DOHH2 (cell line): Measurements from ENCODE around the gene EMP1.

Source experiments
- H3F3A ChIP-seq: fragments of 200-600 bp; sonication (generic), shearing (Covaris generic); 2 replicates; pipeline ENCODE4 v1.6.0; 2016; ENCODE audit warnings: antibody characterized with exemption, mild to moderate bottlenecking; ENCODE audit not compliant: control insufficient read depth, insufficient read depth
- H3K27ac ChIP-seq: fragments of 200-600 bp; sonication (generic); 2 replicates; pipeline ENCODE4 v1.5.1; 2014; ENCODE audit warnings: low read depth, mild to moderate bottlenecking, low read length, moderate library complexity
- H3K27me3 ChIP-seq: fragments of 200-600 bp; sonication (generic); 2 replicates; pipeline ENCODE4 v1.6.1; 2014; ENCODE audit warnings: mild to moderate bottlenecking, low read length, mixed read lengths; ENCODE audit not compliant: control insufficient read depth
- H3K36me3 ChIP-seq: fragments of 200-600 bp; sonication (generic); 2 replicates; pipeline ENCODE4 v1.6.1; 2014; ENCODE audit warnings: mild to moderate bottlenecking, low read length, moderate library complexity, mixed read lengths; ENCODE audit not compliant: control insufficient read depth
- H3K4me1 ChIP-seq: fragments of 200-600 bp; sonication (generic); 2 replicates; pipeline ENCODE4 v1.6.1; 2014; ENCODE audit warnings: mild to moderate bottlenecking, low read length, mixed read lengths; ENCODE audit not compliant: control insufficient read depth
- H3K4me2 ChIP-seq: fragments of 200-600 bp; sonication (generic); 2 replicates; pipeline ENCODE4 v1.6.0; 2014; ENCODE audit warnings: mild to moderate bottlenecking, low read length, moderate library complexity
- H3K4me3 ChIP-seq: fragments of 200-600 bp; sonication (generic); 2 replicates; pipeline ENCODE4 v1.5.1; 2014; ENCODE audit warnings: mild to moderate bottlenecking, low read length, mixed read lengths
- H3K79me2 ChIP-seq: fragments of 200-600 bp; sonication (generic); 2 replicates; pipeline ENCODE4 v1.6.1; 2014; ENCODE audit warnings: mild to moderate bottlenecking, low read length, mixed read lengths; ENCODE audit not compliant: control insufficient read depth
- H3K9me2 ChIP-seq: fragments of 200-600 bp; sonication (generic); replicated peaks from 2 replicates; pipeline ENCODE4 v1.6.1; 2014; ENCODE audit warnings: mild to moderate bottlenecking, low read length, mixed read lengths; ENCODE audit not compliant: control insufficient read depth
- H3K9me3 ChIP-seq: fragments of 200-600 bp; sonication (generic); 2 replicates; pipeline ENCODE4 v1.6.1; 2014; ENCODE audit warnings: antibody characterized with exemption, low read length, mixed read lengths; ENCODE audit not compliant: control insufficient read depth, insufficient read depth
- H4K20me1 ChIP-seq: fragments of 200-600 bp; sonication (generic); 2 replicates; pipeline ENCODE4 v1.6.0; 2014; ENCODE audit warnings: low read depth, mild to moderate bottlenecking, antibody characterized with exemption, low read length, moderate library complexity; ENCODE audit not compliant: control insufficient read depth, insufficient read depth
- EZH2phosphoT487 ChIP-seq: fragments of 200-600 bp; sonication (generic); IDR thresholded peaks from 2 replicates; pipeline ENCODE4 v1.6.1; 2017; ENCODE audit warnings: borderline replicate concordance, mild to moderate bottlenecking, antibody characterized with exemption, low read length, moderate library complexity, mixed read lengths
- TF ChIP-seq, protein P1 (sequence below): fragments of 200-600 bp; sonication (generic); IDR thresholded peaks from one replicate; pipeline ENCODE4 v1.5.1; 2014; ENCODE audit warnings: antibody characterized with exemption, mild to moderate bottlenecking, low read depth, low read length; ENCODE audit not compliant: poor library complexity, severe bottlenecking

EMP1 gene

DNA sequence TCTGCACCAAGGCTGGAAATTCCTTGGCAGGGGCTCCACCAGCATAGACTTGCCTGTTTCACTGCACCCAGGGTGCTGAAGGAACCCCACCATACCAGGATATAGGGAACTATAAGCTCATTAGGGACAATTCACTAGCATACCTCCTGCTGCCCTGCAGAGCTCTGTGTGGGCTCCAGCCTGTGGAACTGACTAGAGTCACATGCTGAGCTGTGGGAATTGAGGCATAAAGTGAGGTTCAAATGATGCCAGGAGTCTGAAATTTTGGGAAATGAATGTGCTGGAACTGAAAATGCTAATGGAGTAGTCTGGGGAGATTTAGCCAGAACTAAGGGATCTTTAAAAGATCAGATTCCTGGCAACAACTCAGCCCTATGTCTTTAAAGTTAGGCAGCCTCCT lies 7.3 kb upstream of the EMP1 start:
- Histone ChIP-seq H3F3A (no peaks in the 10 kb centered on the region), H3K27me3 (peaks cover 4% of the 10 kb centered on the region; the same call in 1 of the 2 replicates), H3K79me2 (no peaks in the 10 kb centered on the region), H4K20me1 (no peaks in the 10 kb centered on the region), H3K4me2 (no peak overlapping the region), H3K9me2 (no peaks in the 10 kb centered on the region), H3K4me3 (no peak overlapping the region), H3K9me3 (no peaks in the 10 kb centered on the region), H3K27ac (no peak overlapping the region), H3K36me3 (no peaks in the 10 kb centered on the region), H3K4me1 (no peaks in the 10 kb centered on the region)
- TF ChIP-seq, protein P1, sequence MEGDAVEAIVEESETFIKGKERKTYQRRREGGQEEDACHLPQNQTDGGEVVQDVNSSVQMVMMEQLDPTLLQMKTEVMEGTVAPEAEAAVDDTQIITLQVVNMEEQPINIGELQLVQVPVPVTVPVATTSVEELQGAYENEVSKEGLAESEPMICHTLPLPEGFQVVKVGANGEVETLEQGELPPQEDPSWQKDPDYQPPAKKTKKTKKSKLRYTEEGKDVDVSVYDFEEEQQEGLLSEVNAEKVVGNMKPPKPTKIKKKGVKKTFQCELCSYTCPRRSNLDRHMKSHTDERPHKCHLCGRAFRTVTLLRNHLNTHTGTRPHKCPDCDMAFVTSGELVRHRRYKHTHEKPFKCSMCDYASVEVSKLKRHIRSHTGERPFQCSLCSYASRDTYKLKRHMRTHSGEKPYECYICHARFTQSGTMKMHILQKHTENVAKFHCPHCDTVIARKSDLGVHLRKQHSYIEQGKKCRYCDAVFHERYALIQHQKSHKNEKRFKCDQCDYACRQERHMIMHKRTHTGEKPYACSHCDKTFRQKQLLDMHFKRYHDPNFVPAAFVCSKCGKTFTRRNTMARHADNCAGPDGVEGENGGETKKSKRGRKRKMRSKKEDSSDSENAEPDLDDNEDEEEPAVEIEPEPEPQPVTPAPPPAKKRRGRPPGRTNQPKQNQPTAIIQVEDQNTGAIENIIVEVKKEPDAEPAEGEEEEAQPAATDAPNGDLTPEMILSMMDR, result no peak
- TF ChIP-seq EZH2phosphoT487, result no peak

- TF ChIP-seq EZH2phosphoT487, result no peak
- TF ChIP-seq, protein P1, result no peak
Measured at GRCh38 chr12:13190275-13190674, 6.3 kb upstream of the EMP1 start.

GRCh38 chr12:13192719-13193118 lies 3.8 kb upstream of the EMP1 start:
- TF ChIP-seq, protein P1, result no peak
- no peak for TF ChIP-seq EZH2phosphoT487
- Histone ChIP-seq H3K27me3 (peaks cover 20% of the 10 kb centered on the region), H3K4me3 (no peak overlapping the region), H3K27ac (no peak overlapping the region), H3K9me2 (no peaks in the 10 kb centered on the region), H3K36me3 (no peaks in the 10 kb centered on the region), H3F3A (no peaks in the 10 kb centered on the region), H3K4me2 (no peak overlapping the region), H3K79me2 (no peaks in the 10 kb centered on the region), H3K4me1 (no peaks in the 10 kb centered on the region), H4K20me1 (no peaks in the 10 kb centered on the region), H3K9me3 (no peaks in the 10 kb centered on the region)

More at GRCh38 chr12:13190275-13190674, 6.3 kb upstream of the EMP1 start:
- H3K4me2 ChIP-seq, result no peak overlapping the region
- H3K27ac ChIP-seq, result no peak overlapping the region
- no peaks in the 10 kb centered on the region for H4K20me1 ChIP-seq
- no peak overlapping the region for H3K4me3 ChIP-seq
- H3K27me3 ChIP-seq, result peaks cover 7% of the 10 kb centered on the region
- no peaks in the 10 kb centered on the region for H3K36me3 ChIP-seq
- H3F3A ChIP-seq, result no peaks in the 10 kb centered on the region
- H3K4me1 ChIP-seq, result no peaks in the 10 kb centered on the region
- no peaks in the 10 kb centered on the region for H3K79me2 ChIP-seq
- H3K9me3 ChIP-seq, result no peaks in the 10 kb centered on the region
- H3K9me2 ChIP-seq, result no peaks in the 10 kb centered on the region
